Brain microvascular endothelial cell (primary cell): ENCODE measurements around the gene PFKFB3.

Experiments
- DNase-seq: peaks from one replicate; pipeline ENCODE4 v3.0.0-alpha.2; 2020
- H3K27ac ChIP-seq: fragments of 250-450 bp; sonication (Bioruptor Pico); 2 replicates; pipeline ENCODE4 v1.5.1; 2020; ENCODE audit warnings: mild to moderate bottlenecking, moderate library complexity
- H3K27me3 ChIP-seq: fragments of 250-450 bp; sonication (Bioruptor Pico); replicated peaks from 2 replicates; pipeline ENCODE4 v1.5.1; 2020; ENCODE audit warnings: mild to moderate bottlenecking
- H3K36me3 ChIP-seq: fragments of 250-450 bp; sonication (Bioruptor Pico); replicated peaks from 2 replicates; pipeline ENCODE4 v1.5.1; 2020; ENCODE audit warnings: mild to moderate bottlenecking
- H3K4me3 ChIP-seq: 2 replicates; pipeline ENCODE4 v1.5.1; 2011; ENCODE audit warnings: low read depth, mild to moderate bottlenecking, control low read depth, low read length, moderate library complexity
- CTCF ChIP-seq: IDR thresholded peaks from 2 replicates; pipeline ENCODE4 v1.5.1; 2011; ENCODE audit warnings: low read depth, mild to moderate bottlenecking, moderate library complexity, low read length, control low read depth, inconsistent platforms; ENCODE audit errors: missing control alignments
- in situ Hi-C: cut with HindIII; loops from 2 replicates; pipeline ENCODE4 v1.10.0; 2017; ENCODE audit warnings: low sequenced_read_pairs, low pct_ligation_motif_present

The PFKFB3 gene

GRCh38 chr10:6271663-6272062 is 68.9 kb downstream of the PFKFB3 start:
- no peak for DNase-seq
- in situ Hi-C loops, result no loop called here
- no peak for TF ChIP-seq CTCF

GRCh38 chr10:6272126-6272525 is 69.4 kb downstream of the PFKFB3 start:
- H3K36me3 ChIP-seq, result no peaks in the 10 kb centered on the region
- H3K27me3 ChIP-seq, result no peaks in the 10 kb centered on the region
- H3K4me3 ChIP-seq, result no peak overlapping the region
- TF ChIP-seq CTCF, result no peak
- in situ Hi-C loops, result no loop called here
- no peak overlapping the region for H3K27ac ChIP-seq
- no peak for DNase-seq

More at GRCh38 chr10:6271663-6272062, 68.9 kb downstream of the PFKFB3 start:
- Histone ChIP-seq H3K27me3 (no peaks in the 10 kb centered on the region), H3K27ac (no peak overlapping the region), H3K36me3 (no peaks in the 10 kb centered on the region), H3K4me3 (no peak overlapping the region)

- Histone ChIP-seq H3K27me3 (no peaks in the 10 kb centered on the region), H3K27ac (no peak overlapping the region), H3K4me3 (no peak overlapping the region), H3K36me3 (no peaks in the 10 kb centered on the region)
- TF ChIP-seq CTCF, result no peak
- in situ Hi-C loops, result no loop called here
- DNase-seq, result no peak
Measured at GRCh38 chr10:6273351-6273750, 70.6 kb downstream of the PFKFB3 start.

- Histone ChIP-seq H3K27ac (no peak overlapping the region), H3K4me3 (no peak overlapping the region), H3K36me3 (no peaks in the 10 kb centered on the region), H3K27me3 (no peaks in the 10 kb centered on the region)
- DNase-seq, result no peak
- TF ChIP-seq CTCF, result no peak
- in situ Hi-C loops, result no loop called here
Measured at GRCh38 chr10:6274040-6274439, 71.3 kb downstream of the PFKFB3 start.

GRCh38 chr10:6274484-6274883 is 71.8 kb downstream of the PFKFB3 start:
- no peak for TF ChIP-seq CTCF

More at GRCh38 chr10:6274484-6274883, 71.8 kb downstream of the PFKFB3 start:
- no peak for DNase-seq
- Histone ChIP-seq H3K36me3 (no peaks in the 10 kb centered on the region), H3K27me3 (no peaks in the 10 kb centered on the region), H3K27ac (no peak overlapping the region), H3K4me3 (no peak overlapping the region)
- in situ Hi-C loops, result no loop called here
